ENCODE data around the gene PSTPIP2. TPM values are rescaled to one million over a fixed set of nuclear protein-coding genes. Genes with fewer than 3 reads are reported as not detected.

PSTPIP2 gene
- total RNA-seq, 1 donor from 2014 or later, result 6.2 TPM

DNA sequence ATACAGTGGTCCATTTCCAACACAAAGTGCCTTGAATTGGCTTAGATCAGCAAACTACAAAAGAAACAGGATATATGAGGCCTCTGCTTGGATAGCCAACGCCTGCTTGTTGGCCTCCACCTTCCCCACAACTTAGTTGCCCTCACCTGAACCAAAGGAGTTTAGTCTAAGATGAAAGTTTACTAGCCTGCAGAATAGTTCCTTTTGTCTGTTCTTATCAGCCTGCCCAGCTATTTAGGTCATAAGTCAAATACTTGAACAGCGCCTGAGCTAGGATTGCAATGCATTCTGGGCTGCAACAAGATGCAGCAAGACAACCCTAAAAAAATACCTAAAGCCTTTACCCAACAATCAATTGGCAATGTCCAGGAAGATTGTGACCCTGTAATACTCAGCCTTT is 91.8 kb downstream of the PSTPIP2 start:
- Histone ChIP-seq H2AFZ (replicated peaks) (no peak overlapping the region), H3K27me3 (no peaks in the 10 kb centered on the region), H3K79me2 (ENCODE audit: low read depth) (no peaks in the 10 kb centered on the region), H3K4me2 (no peak overlapping the region), H3K9me3 (ENCODE audit: low read depth) (no peaks in the 10 kb centered on the region), H3K4me1 (no peaks in the 10 kb centered on the region), H3K27ac (no peak overlapping the region), H3K4me3 (no peak overlapping the region), H3F3A (ENCODE audit: low read depth) (no peaks in the 10 kb centered on the region), H3K9ac (no peak overlapping the region), H3K36me3 (no peaks in the 10 kb centered on the region), H4K20me1 (ENCODE audit: low read depth) (no peaks in the 10 kb centered on the region)
- no peak overlapping the region for H3K4me3 Mint-ChIP-seq
- H3K27ac Mint-ChIP-seq, result no peak overlapping the region
- TF ChIP-seq, protein P1, sequence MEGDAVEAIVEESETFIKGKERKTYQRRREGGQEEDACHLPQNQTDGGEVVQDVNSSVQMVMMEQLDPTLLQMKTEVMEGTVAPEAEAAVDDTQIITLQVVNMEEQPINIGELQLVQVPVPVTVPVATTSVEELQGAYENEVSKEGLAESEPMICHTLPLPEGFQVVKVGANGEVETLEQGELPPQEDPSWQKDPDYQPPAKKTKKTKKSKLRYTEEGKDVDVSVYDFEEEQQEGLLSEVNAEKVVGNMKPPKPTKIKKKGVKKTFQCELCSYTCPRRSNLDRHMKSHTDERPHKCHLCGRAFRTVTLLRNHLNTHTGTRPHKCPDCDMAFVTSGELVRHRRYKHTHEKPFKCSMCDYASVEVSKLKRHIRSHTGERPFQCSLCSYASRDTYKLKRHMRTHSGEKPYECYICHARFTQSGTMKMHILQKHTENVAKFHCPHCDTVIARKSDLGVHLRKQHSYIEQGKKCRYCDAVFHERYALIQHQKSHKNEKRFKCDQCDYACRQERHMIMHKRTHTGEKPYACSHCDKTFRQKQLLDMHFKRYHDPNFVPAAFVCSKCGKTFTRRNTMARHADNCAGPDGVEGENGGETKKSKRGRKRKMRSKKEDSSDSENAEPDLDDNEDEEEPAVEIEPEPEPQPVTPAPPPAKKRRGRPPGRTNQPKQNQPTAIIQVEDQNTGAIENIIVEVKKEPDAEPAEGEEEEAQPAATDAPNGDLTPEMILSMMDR (IDR thresholded peaks at IDR 0.05), result no peak
- TF ChIP-seq EZH2 (IDR thresholded peaks at IDR 0.05), result no peak
- TF ChIP-seq EZH2phosphoT487 (IDR thresholded peaks at IDR 0.05), result no peak
- peaks cover 4% of the 10 kb centered on the region for H3K27me3 Mint-ChIP-seq (ENCODE audit: insufficient read depth, low read depth)
- H3K9me3 Mint-ChIP-seq, result no peaks in the 10 kb centered on the region
- DNase-seq (ENCODE audit: low spot score), result no peak
- no peaks in the 10 kb centered on the region for H3K36me3 Mint-ChIP-seq
- no peaks in the 10 kb centered on the region for H3K4me1 Mint-ChIP-seq

DNA sequence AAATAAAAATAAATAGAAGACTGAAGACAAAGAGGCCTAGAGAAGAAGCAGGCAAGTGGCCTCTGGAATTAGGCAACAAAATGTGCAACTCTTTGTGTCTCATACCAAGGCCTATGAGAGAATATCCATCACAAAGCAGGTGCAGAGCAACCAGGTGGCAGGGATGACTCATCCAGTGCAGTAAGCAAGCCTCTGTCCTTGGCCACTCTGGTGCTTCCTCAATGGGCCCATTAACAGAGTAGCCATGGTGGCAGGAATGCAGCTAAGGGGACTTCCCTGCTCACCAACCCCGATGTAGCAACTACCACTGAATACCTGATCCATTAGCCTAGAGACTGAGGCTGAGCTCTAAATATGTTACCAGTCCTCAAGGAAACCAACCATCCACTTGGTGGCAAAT is 94.0 kb downstream of the PSTPIP2 start:
- H3K9me3 Mint-ChIP-seq, result no peaks in the 10 kb centered on the region
- no peaks in the 10 kb centered on the region for H3K36me3 Mint-ChIP-seq
- no peaks in the 10 kb centered on the region for H3K4me1 ChIP-seq
- H3K4me3 Mint-ChIP-seq, result no peak overlapping the region
- H3K4me2 ChIP-seq, result no peak overlapping the region
- H3K79me2 ChIP-seq (ENCODE audit: low read depth), result no peaks in the 10 kb centered on the region
- H3K9me3 ChIP-seq (ENCODE audit: low read depth), result no peaks in the 10 kb centered on the region
- H2AFZ ChIP-seq (replicated peaks), result no peak overlapping the region
- TF ChIP-seq, protein P1 (IDR thresholded peaks at IDR 0.05), result no peak
- no peak overlapping the region for H3K27ac ChIP-seq
- no peaks in the 10 kb centered on the region for H4K20me1 ChIP-seq (ENCODE audit: low read depth)
- no peak overlapping the region for H3K9ac ChIP-seq
- H3K4me1 Mint-ChIP-seq, result no peaks in the 10 kb centered on the region
- no peak overlapping the region for H3K27ac Mint-ChIP-seq
- no peak for DNase-seq (ENCODE audit: low spot score)
- H3F3A ChIP-seq (ENCODE audit: low read depth), result no peaks in the 10 kb centered on the region
- no peak overlapping the region for H3K4me3 ChIP-seq
- H3K36me3 ChIP-seq, result no peaks in the 10 kb centered on the region
- H3K27me3 ChIP-seq, result no peaks in the 10 kb centered on the region
- peaks cover 4% of the 10 kb centered on the region for H3K27me3 Mint-ChIP-seq (ENCODE audit: insufficient read depth, low read depth)

DNA sequence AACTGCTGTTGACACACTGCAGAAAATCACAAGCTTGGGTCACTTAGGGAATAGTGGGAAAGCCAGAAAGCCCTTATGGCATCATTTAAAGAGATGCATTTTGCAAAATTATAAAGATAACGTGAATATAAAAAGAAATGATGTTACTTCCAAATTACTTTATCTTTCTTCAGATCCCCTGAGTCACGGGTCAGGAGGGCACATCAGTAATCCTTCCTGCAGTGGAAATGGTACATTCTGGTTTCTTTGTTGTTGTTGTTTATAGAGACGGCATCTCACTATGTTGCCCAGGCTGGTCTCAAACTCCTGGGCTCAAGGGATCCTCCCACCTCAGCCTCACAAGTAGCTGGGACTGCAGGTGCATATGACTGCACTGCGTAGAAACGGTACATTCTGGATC is 95.1 kb downstream of the PSTPIP2 start:
- Histone ChIP-seq H3K27ac (no peak overlapping the region), H3K27me3 (no peaks in the 10 kb centered on the region), H4K20me1 (ENCODE audit: low read depth) (no peaks in the 10 kb centered on the region), H3F3A (ENCODE audit: low read depth) (no peaks in the 10 kb centered on the region), H3K36me3 (no peaks in the 10 kb centered on the region), H2AFZ (replicated peaks) (no peak overlapping the region), H3K9me3 (ENCODE audit: low read depth) (no peaks in the 10 kb centered on the region), H3K79me2 (ENCODE audit: low read depth) (no peaks in the 10 kb centered on the region), H3K4me1 (no peaks in the 10 kb centered on the region), H3K4me2 (no peak overlapping the region), H3K9ac (no peak overlapping the region), H3K4me3 (no peak overlapping the region)
- no peaks in the 10 kb centered on the region for H3K4me1 Mint-ChIP-seq
- no peak for DNase-seq (ENCODE audit: low spot score)
- H3K4me3 Mint-ChIP-seq, result no peak overlapping the region
- H3K27me3 Mint-ChIP-seq (ENCODE audit: insufficient read depth, low read depth), result peaks cover 4% of the 10 kb centered on the region
- H3K9me3 Mint-ChIP-seq, result no peaks in the 10 kb centered on the region
- TF ChIP-seq EZH2phosphoT487 (IDR thresholded peaks at IDR 0.05) (no peak), EZH2 (IDR thresholded peaks at IDR 0.05) (no peak)
- TF ChIP-seq, protein P1 (IDR thresholded peaks at IDR 0.05), result no peak
- no peaks in the 10 kb centered on the region for H3K36me3 Mint-ChIP-seq
- H3K27ac Mint-ChIP-seq, result no peak overlapping the region

DNA sequence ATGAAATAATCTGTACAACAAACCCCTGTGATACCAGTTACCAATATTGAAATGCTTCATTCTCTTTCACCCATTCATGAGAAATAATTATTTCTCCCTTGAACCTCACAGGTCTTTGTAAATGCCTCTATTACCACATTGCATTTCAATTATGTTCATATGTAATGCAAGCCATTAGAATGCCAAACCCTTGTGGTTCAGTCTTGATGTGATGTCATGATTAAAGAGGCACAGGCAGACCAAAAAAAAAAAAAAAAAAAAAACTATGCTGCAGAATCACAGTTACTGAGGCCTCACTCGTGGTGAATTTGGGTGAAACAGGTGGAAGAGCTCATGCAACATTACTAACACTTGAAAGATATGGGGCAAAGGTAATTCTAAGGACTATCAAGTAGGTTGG is 95.5 kb downstream of the PSTPIP2 start:
- H3K9ac ChIP-seq, result no peak overlapping the region
- no peaks in the 10 kb centered on the region for H3K27me3 ChIP-seq
- no peak overlapping the region for H3K27ac ChIP-seq
- no peak overlapping the region for H3K4me2 ChIP-seq
- no peaks in the 10 kb centered on the region for H3K4me1 Mint-ChIP-seq
- peaks cover 4% of the 10 kb centered on the region for H3K27me3 Mint-ChIP-seq (ENCODE audit: insufficient read depth, low read depth)
- H3F3A ChIP-seq (ENCODE audit: low read depth), result no peaks in the 10 kb centered on the region
- no peaks in the 10 kb centered on the region for H3K79me2 ChIP-seq (ENCODE audit: low read depth)
- H3K9me3 Mint-ChIP-seq, result no peaks in the 10 kb centered on the region
- H3K4me1 ChIP-seq, result no peaks in the 10 kb centered on the region
- H2AFZ ChIP-seq (replicated peaks), result no peak overlapping the region
- no peaks in the 10 kb centered on the region for H3K36me3 Mint-ChIP-seq
- no peak for TF ChIP-seq EZH2phosphoT487 (IDR thresholded peaks at IDR 0.05)
- TF ChIP-seq EZH2 (IDR thresholded peaks at IDR 0.05), result no peak
- TF ChIP-seq, protein P1 (IDR thresholded peaks at IDR 0.05), result no peak
- H3K9me3 ChIP-seq (ENCODE audit: low read depth), result no peaks in the 10 kb centered on the region
- no peak overlapping the region for H3K4me3 ChIP-seq
- H4K20me1 ChIP-seq (ENCODE audit: low read depth), result no peaks in the 10 kb centered on the region
- no peaks in the 10 kb centered on the region for H3K36me3 ChIP-seq
- H3K27ac Mint-ChIP-seq, result no peak overlapping the region
- DNase-seq (ENCODE audit: low spot score), result no peak
- H3K4me3 Mint-ChIP-seq, result no peak overlapping the region
